ENCODE data around the gene LLGL1.

DNA sequence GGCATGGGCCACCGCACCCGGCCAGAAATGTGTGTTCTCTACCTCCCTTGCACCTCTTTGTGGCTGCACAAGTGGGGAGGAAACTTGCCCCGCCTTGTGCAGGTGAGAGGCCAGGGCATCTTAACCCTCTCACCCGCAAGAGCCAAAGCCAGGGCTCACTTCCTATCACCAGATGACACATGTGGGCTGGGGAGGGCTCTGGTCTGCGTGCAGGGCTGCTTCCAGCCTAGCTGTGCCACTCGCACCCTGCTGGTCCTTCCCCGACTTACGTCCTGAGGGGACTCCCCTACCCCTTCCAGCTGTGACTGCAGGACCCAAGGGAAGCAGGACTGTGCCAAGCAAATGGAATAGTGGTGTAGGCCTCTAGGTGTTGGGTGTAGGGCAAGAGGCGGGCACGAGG, 41.9 kb downstream of the LLGL1 start:
- no peak for TF ChIP-seq POLR2A (IDR thresholded peaks at IDR 0.05)
- TF ChIP-seq, protein P1, sequence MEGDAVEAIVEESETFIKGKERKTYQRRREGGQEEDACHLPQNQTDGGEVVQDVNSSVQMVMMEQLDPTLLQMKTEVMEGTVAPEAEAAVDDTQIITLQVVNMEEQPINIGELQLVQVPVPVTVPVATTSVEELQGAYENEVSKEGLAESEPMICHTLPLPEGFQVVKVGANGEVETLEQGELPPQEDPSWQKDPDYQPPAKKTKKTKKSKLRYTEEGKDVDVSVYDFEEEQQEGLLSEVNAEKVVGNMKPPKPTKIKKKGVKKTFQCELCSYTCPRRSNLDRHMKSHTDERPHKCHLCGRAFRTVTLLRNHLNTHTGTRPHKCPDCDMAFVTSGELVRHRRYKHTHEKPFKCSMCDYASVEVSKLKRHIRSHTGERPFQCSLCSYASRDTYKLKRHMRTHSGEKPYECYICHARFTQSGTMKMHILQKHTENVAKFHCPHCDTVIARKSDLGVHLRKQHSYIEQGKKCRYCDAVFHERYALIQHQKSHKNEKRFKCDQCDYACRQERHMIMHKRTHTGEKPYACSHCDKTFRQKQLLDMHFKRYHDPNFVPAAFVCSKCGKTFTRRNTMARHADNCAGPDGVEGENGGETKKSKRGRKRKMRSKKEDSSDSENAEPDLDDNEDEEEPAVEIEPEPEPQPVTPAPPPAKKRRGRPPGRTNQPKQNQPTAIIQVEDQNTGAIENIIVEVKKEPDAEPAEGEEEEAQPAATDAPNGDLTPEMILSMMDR (IDR thresholded peaks at IDR 0.05) = no peak
